GM15510 (cell line): ENCODE measurements around the gene CTSD.

Experiments used
- POLR2A ChIP-seq: IDR thresholded peaks from 3 replicates; pipeline ENCODE4 v1.6.1; 2011; ENCODE audit warnings: borderline replicate concordance; ENCODE audit not compliant: insufficient read length; ENCODE audit errors: extremely low read depth

Gene CTSD

DNA sequence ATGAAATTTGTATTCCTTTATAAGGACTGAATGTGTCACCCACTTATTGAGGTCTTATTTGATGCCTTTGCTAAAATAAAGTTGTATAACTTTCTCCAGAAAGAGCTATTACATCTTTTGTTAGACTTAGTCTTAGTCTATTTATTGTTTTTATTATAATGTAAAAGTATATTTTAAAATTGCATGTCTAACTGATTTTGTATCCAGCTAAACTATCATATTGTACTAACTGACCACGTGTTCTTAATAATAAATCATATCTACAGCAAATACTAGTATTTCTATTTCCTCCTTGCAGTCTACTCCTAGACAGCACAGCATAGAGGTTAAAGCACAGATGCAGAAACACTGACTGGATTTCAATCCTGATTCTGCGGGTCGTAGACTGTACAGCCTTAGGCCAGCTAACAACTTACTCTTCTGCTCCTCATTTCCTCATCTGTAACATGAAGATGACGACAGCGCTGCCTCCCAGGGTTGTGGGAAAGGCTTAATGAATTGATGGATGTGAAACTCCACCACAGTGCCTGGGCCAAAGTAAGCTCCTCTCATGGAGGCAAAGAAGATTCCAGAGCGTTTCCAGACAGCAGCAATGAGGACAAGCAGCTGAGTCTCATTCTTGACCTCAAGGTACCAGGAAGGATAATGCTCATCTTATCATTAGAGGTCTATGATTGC lies 26.5 kb downstream of the CTSD start:
- TF ChIP-seq POLR2A, result no peak

DNA sequence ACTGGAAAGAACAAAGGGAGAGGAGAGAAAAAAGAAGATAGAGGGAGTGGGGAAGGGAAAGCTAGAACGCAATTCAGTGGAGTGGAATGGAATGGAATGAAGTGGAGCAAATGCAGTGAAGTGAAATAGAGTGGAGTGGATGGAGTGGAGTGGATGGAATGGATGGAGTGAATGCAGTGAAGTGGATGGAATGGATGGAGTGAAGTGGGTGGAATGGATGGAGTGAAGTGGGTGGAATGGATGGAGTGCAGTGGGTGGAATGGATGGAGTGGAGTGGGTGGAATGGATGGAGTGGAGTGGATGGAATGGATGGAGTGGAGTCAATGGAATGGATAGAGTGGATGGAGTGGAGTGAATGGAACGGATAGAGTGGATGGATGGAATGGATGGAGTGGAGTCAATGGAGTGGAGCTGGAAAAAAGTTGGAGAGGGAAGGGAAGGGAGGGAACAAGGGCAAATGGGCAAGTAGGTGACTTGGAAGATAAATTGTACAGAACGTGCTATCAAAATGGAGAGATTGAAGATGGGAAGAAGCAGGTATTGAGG lies 27.2 kb downstream of the CTSD start:
- no peak for TF ChIP-seq POLR2A

DNA sequence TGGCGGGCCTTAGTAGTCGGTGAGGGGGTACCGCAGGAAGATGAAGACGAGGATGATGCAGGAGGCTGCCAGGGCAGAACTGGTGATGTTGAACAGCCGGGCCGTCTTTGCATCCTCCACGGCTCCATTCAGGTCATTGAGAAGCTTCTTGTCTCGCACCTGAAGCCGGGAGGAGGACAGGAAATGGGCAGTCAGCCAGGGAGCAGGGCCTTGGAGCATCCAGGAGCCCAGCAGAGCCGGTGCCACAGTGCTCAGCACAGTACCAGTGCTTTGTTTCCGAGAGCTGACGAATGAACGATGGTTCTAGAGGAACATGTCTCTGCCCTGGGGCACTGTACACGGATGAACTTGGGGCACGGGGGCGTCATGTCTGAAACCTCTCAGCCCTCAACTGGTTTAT lies 28.5 kb downstream of the CTSD start:
- TF ChIP-seq POLR2A, result no peak

GRCh38 chr11:1734641-1735081 lies 29.1 kb downstream of the CTSD start:
- no peak for TF ChIP-seq POLR2A

GRCh38 chr11:1733716-1734640 lies 29.7 kb downstream of the CTSD start:
- TF ChIP-seq POLR2A, result no peak

GRCh38 chr11:1733009-1733715 lies 30.6 kb downstream of the CTSD start:
- TF ChIP-seq POLR2A, result no peak

GRCh38 chr11:1732418-1733008 lies 31.2 kb downstream of the CTSD start:
- no peak for TF ChIP-seq POLR2A

GRCh38 chr11:1731451-1732059 lies 32.2 kb downstream of the CTSD start:
- no peak for TF ChIP-seq POLR2A

- no peak for TF ChIP-seq POLR2A
Observed at GRCh38 chr11:1730059-1730629, 33.6 kb downstream of the CTSD start.

DNA sequence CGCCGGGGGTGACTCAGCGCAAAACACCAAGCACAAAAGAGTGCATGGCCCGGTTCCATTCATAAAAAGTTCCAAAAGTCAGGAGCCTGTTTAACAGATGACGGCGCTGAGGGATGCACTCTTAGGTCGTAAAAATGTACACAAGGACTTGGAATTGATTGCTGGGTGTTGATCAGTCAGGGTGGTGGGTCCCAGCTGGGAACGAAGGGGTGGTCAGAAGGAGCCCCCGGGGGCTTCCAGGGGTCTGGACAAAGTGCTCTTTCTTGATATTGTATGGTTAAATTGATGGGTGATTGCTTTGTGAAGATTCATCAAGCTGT lies 34.1 kb downstream of the CTSD start:
- TF ChIP-seq POLR2A, result no peak

- no peak for TF ChIP-seq POLR2A
Observed at GRCh38 chr11:1728931-1729691, 34.6 kb downstream of the CTSD start.

DNA sequence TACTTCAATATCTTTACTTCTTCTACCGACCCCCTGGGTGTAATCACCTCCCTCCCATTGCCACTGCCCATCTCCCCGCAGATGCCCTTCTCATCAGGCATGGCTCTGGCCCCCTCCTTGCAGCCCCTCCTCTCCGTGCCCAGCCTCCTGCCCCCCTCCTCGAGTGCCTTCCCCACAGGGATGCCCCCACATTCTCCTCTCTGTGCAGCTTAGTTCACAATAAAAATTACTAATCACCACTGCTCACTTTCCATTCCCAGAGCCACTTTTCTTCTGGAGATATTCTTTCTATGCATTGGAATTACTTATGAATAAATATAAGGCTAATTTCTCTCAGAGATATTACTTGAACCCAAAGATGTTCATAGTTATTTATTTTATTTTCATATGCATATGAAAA lies 35.4 kb downstream of the CTSD start:
- TF ChIP-seq POLR2A, result no peak

DNA sequence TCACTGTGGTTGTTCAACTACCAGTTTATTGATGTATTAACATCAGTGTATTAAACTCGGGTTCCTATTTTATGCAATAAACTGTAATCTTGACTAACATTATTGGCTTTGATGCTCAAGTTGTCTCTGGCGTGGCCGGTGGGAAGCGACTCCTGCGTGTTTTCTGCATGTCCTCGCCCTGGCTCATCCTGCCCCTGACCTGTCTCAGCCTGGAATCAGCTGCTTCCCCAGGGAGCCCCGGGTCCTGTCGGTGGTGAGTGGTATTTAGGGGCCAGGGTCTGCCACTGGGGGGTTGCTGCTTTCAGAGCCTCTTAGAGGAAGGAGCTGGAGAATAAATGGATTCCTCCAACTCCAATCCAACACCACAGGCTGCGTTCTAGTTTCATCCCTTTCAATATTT lies 35.9 kb downstream of the CTSD start:
- no peak for TF ChIP-seq POLR2A
